ENCODE measurements around the gene TMOD1.

- TF ChIP-seq CTCF (IDR thresholded peaks at IDR 0.05), result no peak
- no peak for TF ChIP-seq POLR2A (IDR thresholded peaks at IDR 0.05)
These were observed 90.7 kb downstream of the TMOD1 start for GRCh38 chr9:97592126-97592525.

Data from thyroid gland (tissue), 4 donors.